OCI-LY7 (cell line): ENCODE results near the gene CCDC110.

ENCODE experiments used
- CTCF ChIP-seq: fragments of 200-600 bp; sonication (generic); conservative IDR thresholded peaks from 2 replicates; pipeline ENCODE4 v1.5.1; 2014; ENCODE audit warnings: mild to moderate bottlenecking, antibody characterized with exemption, low read length, moderate library complexity, mixed read lengths
- EZH2phosphoT487 ChIP-seq: fragments of 200-600 bp; sonication (generic); IDR thresholded peaks from 2 replicates; pipeline ENCODE4 v1.6.1; 2018; ENCODE audit warnings: low read depth, borderline replicate concordance, mild to moderate bottlenecking, mixed run types, antibody characterized with exemption, low read length, moderate library complexity, mixed read lengths

GRCh38 chr4:185515248-185515647, 43.7 kb upstream of the CCDC110 start:
- no peak for TF ChIP-seq CTCF
- TF ChIP-seq EZH2phosphoT487 = no peak
